HepG2 (cell line): ENCODE results near the gene TAF12. TPM values are rescaled to one million over a fixed set of nuclear protein-coding genes. Genes with fewer than 3 reads are reported as not detected.

Experiments
- ATAC-seq: fragments of 200-7000 bp; cut with Tn5 transposase; 3 replicates; pipeline ENCODE4 v1.9.1; 2020; ENCODE audit warnings: mild to moderate bottlenecking, moderate library complexity
- BruUV-seq: library from RNA; stranded (reverse); fragments of 400-500 nt; replicated peaks from 2 replicates; lab custom pipeline; 2021; lab: Mats Ljungman, UMichigan
- CTCF ChIA-PET: fragments of 300-600 bp; formaldehyde crosslinking; extraction: SDS; loops from one replicate; lab custom pipeline; 2021; ENCODE audit warnings: low total read pairs, inconsistent platforms, low intra/inter-chr PET ratio; lab: Yijun Ruan, JAX
- POLR2A ChIA-PET: fragments of 350-600 bp; sonication (Branson Sonifier 250); formaldehyde crosslinking; loops from one replicate; lab custom pipeline; 2020; ENCODE audit warnings: antibody characterized with exemption, inconsistent platforms; lab: Yijun Ruan, JAX
- DNase-seq: peaks from one replicate; pipeline ENCODE4 v3.0.0-alpha.2; 2015; ENCODE audit warnings: low spot score
- FAIRE-seq: peaks from 3 replicates; lab custom pipeline; 2011; peaks lifted over from hg19 to GRCh38; lab: Jason Lieb, UNC
- H2AFZ ChIP-seq: one replicate; pipeline ENCODE4 v1.6.1; 2011; ENCODE audit warnings: low read length, inconsistent platforms
- H3K27ac ChIP-seq: fragments of 300-600 bp; 3 replicates; pipeline ENCODE4 v1.8.0; 2011; ENCODE audit warnings: mixed run types, mild to moderate bottlenecking, mixed read lengths, low read length, inconsistent platforms; ENCODE audit not compliant: insufficient read depth; ENCODE audit errors: extremely low read length
- H3K27me3 ChIP-seq, 2 experiments: fragments of 200-600 bp in 1 of 2; 2 replicates in 1 of 2; 3 replicates in 1 of 2; pipeline versions ENCODE4 v1.6.0 to v1.8.0; 2011; ENCODE audit warnings: low read length in 2 of 2, mild to moderate bottlenecking in 2 of 2, moderate library complexity in 2 of 2, inconsistent platforms in 1 of 2; ENCODE audit not compliant: insufficient read depth in 2 of 2, control insufficient read depth in 1 of 2
- H3K36me3 ChIP-seq, 2 experiments: fragments of 200-600 bp in 1 of 2; replicated peaks in 1 of 2; 2 replicates in 1 of 2; 3 replicates in 1 of 2; pipeline versions ENCODE4 v1.5.1 to v1.8.0; 2011; ENCODE audit warnings: low read length in 2 of 2, inconsistent platforms in 1 of 2; ENCODE audit not compliant: insufficient read depth in 2 of 2, control insufficient read depth in 1 of 2
- H3K4me1 ChIP-seq: 2 replicates; pipeline ENCODE4 v1.5.1; 2012; ENCODE audit warnings: low read length, inconsistent platforms; ENCODE audit not compliant: insufficient read depth
- H3K4me2 ChIP-seq: 2 replicates; pipeline ENCODE4 v1.6.0; 2011; ENCODE audit warnings: low read depth, low read length, inconsistent platforms
- H3K4me3 ChIP-seq, 3 experiments: fragments of 200-600 bp in 1 of 3; sonication (generic), shearing (Covaris generic) in 1 of 3; replicated peaks in 1 of 3; 2 replicates each; pipeline ENCODE4 v1.5.1; 2011 to 2016; ENCODE audit warnings: low read length in 3 of 3, inconsistent platforms in 2 of 3, low read depth in 2 of 3, mild to moderate bottlenecking in 2 of 3, control low read depth in 1 of 3, mixed read lengths in 1 of 3; ENCODE audit not compliant: insufficient read depth in 1 of 3
- H3K79me2 ChIP-seq: one replicate; pipeline ENCODE4 v1.6.1; 2011; ENCODE audit warnings: low read length, inconsistent platforms; ENCODE audit not compliant: insufficient read depth
- H3K9ac ChIP-seq: 2 replicates; pipeline ENCODE4 v1.6.0; 2011; ENCODE audit warnings: mild to moderate bottlenecking, low read depth, low read length, inconsistent platforms; ENCODE audit not compliant: insufficient read depth
- H3K9me3 ChIP-seq: 2 replicates; pipeline ENCODE4 v1.5.1; 2012; ENCODE audit warnings: mild to moderate bottlenecking, low read length
- H4K20me1 ChIP-seq: 2 replicates; pipeline ENCODE4 v1.6.0; 2011; ENCODE audit warnings: inconsistent platforms, mild to moderate bottlenecking, low read length, moderate library complexity; ENCODE audit not compliant: insufficient read depth
- ARHGAP35 ChIP-seq: sonication (generic); formaldehyde crosslinking; IDR thresholded peaks from 2 replicates; pipeline ENCODE4 v1.9.0; 2022; ENCODE audit warnings: mild to moderate bottlenecking, inconsistent platforms, moderate library complexity, missing genetic modification reagents, borderline replicate concordance
- ATAD3A ChIP-seq: sonication (generic); formaldehyde crosslinking; IDR thresholded peaks from 2 replicates; pipeline ENCODE4 v1.4.0; 2020; ENCODE audit warnings: missing genetic modification reagents
- GMEB1 ChIP-seq: sonication (generic); formaldehyde crosslinking; IDR thresholded peaks from 2 replicates; pipeline ENCODE4 v1.5.1; 2020; ENCODE audit warnings: missing genetic modification reagents, mild to moderate bottlenecking, borderline replicate concordance
- MNT ChIP-seq: fragments of 450-650 bp; IDR thresholded peaks from 2 replicates; pipeline ENCODE4 v1.6.1; 2016
- ZFP37 ChIP-seq: sonication (generic); formaldehyde crosslinking; IDR thresholded peaks from 2 replicates; pipeline ENCODE4 v1.4.0; 2020; ENCODE audit warnings: missing genetic modification reagents, borderline replicate concordance
- ZFYVE20 ChIP-seq: sonication (generic); formaldehyde crosslinking; IDR thresholded peaks from 2 replicates; pipeline ENCODE4 v1.8.0; 2023; ENCODE audit warnings: low read depth, mild to moderate bottlenecking, moderate library complexity, missing genetic modification reagents, borderline replicate concordance
- ZNF83 ChIP-seq: sonication (generic); formaldehyde crosslinking; IDR thresholded peaks from 2 replicates; pipeline ENCODE4 v1.4.0; 2020; ENCODE audit warnings: missing genetic modification reagents, mild to moderate bottlenecking, borderline replicate concordance
- WGBS: methylation state at CpG from one replicate; pipeline ENCODE4 v1.1.6; 2017; ENCODE audit warnings: low lambda C conversion rate; 5-methylcytosine and 5-hydroxymethylcytosine counted together
- in situ Hi-C: cut with HindIII; loops from 2 replicates; pipeline ENCODE4 v1.10.0; 2017; ENCODE audit warnings: low pct_unique_long_range_greater_than_20kb; ENCODE audit not compliant: extremely low pct_ligation_motif_present
- intact Hi-C: fragments of 100-400 bp; cut with micrococcal nuclease; formaldehyde crosslinking; loops from one replicate; pipeline ENCODE4 v1.10.0; 2022; ENCODE audit not compliant: unreplicated experiment
- polyA plus RNA-seq, 8 experiments: library from polyadenylated mRNA; depleted of rRNA in 3 of 8; stranded (reverse) in 7 of 8; unstranded in 1 of 8; fragments of >200 nt; fragmentation: Illumina TruSeq in 4 of 8; extraction: Trizol in 4 of 8; gene quantifications; 2 replicates each; pipeline versions ENCODE4 v1.2.1 to v1.2.3, GENCODE V29; 2011 to 2016; ENCODE audit warnings: low read depth in 4 of 8, missing spikeins in 1 of 8, mixed read lengths in 1 of 8; ENCODE audit not compliant: insufficient read depth in 1 of 8
- total RNA-seq, 5 experiments: library from RNA; depleted of rRNA; stranded (reverse); fragments of >200 nt; fragmentation: Illumina TruSeq; extraction: Trizol; gene quantifications; 2 replicates each; pipeline ENCODE4 v1.2.3, GENCODE V29; 2016; ENCODE audit warnings: low read depth in 1 of 5

Gene TAF12
- total and polyA plus RNA-seq, 2 of the 13 experiments (the other 11 are each of a cell fraction or from before 2014, with no cell fraction given) = 16.3 to 17.1 TPM

- no peaks in the 10 kb centered on the region for H3K36me3 ChIP-seq
- no peaks in the 10 kb centered on the region for H4K20me1 ChIP-seq
- ATAC-seq (no peak), DNase-seq (no peak), FAIRE-seq (no peak)
- H3K4me3 ChIP-seq = no peak overlapping the region
- intact Hi-C loops = loop anchor here (5.0 to 10.0 kb wide), 3 partner anchors 113 to 540 kb away; partner anchors contain the start of gene SRSF4
- no peaks in the 10 kb centered on the region for H3K9me3 ChIP-seq
- H3K27me3 ChIP-seq = no peaks in the 10 kb centered on the region; a peak in 1 of 5 replicates
- H3K27ac ChIP-seq = peak overlapping the region; percentile 87
- 66% methylated on average over 3 of the region's 3 CpGs for WGBS
- BruUV-seq = no TSS peak
- TF ChIP-seq MNT (no peak), ZNF83 (CRISPR knock-in tag) (no peak), GMEB1 (no peak), ZFYVE20 (CRISPR knock-in tag) (no peak), ZFP37 (no peak), ATAD3A (CRISPR knock-in tag) (no peak), ARHGAP35 (CRISPR knock-in tag) (no peak)
- TF ChIP-seq, all 625 proteins: peak for 0
- peak overlapping the region; percentile 91 for H3K4me2 ChIP-seq
- H3K79me2 ChIP-seq = peaks cover 13% of the 10 kb centered on the region
- in situ Hi-C loops = loop anchor here (5.0 kb wide), 1 partner anchor 228 kb away; no protein-coding TSS in a partner anchor
- H3K4me1 ChIP-seq = peaks cover 57% of the 10 kb centered on the region
- CTCF ChIA-PET = no interaction called here
- no peak overlapping the region for H2AFZ ChIP-seq
- POLR2A ChIA-PET = interaction anchor here (1.0 to 3.1 kb wide), 5 partner anchors 9 to 136 kb away, joined by 3 to 44 read pairs (median 4); no protein-coding TSS in a partner anchor
- H3K9ac ChIP-seq = no peak overlapping the region
Measured at GRCh38 chr1:28644494-28644893, 1.6 kb upstream of the TAF12 start.
